ENCODE measurements around the gene NELL1.

GRCh38 chr11:21446939-21447590 lies 777.7 kb downstream of the NELL1 start:
- TF ChIP-seq CTCF (IDR thresholded peaks at IDR 0.05): no peak
- TF ChIP-seq POLR2A (IDR thresholded peaks at IDR 0.05): no peak
